ENCODE results near the gene OLIG1.

Gene OLIG1

DNA sequence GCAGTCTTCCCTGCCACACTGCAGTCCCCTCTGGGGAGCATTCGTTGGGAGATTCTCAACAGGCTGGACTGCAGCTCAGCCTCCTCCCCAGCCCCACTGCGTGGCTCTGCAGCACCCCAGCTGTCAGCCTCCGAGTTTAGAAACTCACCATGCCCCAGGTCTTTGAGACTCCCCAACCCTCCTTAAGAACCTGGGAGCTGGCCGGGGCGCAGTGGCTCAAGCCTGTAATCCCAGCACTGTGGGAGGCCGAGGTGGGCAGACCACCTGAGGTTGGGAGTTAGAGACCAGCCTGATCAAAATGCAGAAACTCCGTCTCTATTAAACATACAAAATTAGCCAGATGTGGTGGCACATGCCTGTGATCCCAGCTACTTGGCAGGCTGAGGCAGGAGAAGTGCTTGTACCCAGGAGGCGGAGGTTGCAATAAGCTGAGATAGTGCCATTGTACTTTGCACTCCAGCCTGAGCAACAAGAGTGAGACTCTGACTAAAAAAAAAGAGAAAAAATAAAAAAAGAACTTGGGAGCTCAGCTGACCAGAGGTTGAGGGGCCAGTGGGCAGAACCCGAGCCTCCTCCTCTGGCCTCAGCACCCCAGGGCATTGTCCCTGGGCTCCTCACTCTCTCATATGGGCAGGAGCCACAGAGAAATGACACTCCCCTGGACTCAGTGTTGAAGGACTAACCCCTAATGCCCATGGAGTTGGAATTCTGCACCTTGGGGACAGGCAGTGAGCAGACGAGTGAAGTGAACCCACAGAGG lies 38.6 kb upstream of the OLIG1 start:
- no peak for DNase-seq (ENCODE audit: low read depth in 1 of 2, low spot score in 1 of 2)

DNA sequence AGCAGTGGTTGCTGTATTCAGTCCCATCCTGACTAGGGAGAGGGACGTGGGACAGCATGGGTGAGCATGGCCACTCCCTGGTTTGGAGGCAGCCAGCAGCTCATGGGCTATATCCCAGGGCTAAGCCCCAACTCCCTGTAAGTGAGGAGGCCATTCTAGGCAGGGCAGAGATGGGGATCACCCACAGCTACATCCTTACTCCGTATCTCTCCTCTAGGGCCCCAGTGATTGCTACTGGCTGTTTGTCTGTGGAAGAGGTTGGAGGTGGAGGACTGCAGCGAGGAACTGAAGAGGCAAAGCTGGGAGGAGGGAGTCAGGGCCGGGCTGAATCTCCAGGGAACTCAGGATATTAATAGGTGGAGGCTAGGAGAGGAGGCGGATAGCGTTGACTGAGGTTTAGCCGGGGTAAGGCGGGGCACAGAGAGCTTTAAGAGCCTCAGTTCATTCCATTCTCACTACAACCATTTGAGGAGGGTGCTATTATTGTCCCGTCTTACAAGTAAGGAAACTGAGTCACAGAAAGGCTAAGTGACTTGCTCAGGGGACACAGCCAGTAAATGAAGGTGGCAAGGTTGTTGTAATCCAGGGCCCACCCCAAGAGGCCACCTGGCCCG lies 37.4 kb upstream of the OLIG1 start:
- no peak for DNase-seq (ENCODE audit: low read depth in 1 of 2, low spot score in 1 of 2)

GRCh38 chr21:33033094-33033951 lies 36.6 kb upstream of the OLIG1 start:
- no peak for DNase-seq (ENCODE audit: low read depth in 1 of 2, low spot score in 1 of 2)

- DNase-seq (ENCODE audit: low read depth in 1 of 2, low spot score in 1 of 2) = no peak
Measured at GRCh38 chr21:33033961-33034413, 36.0 kb upstream of the OLIG1 start.

- DNase-seq (ENCODE audit: low read depth in 1 of 2, low spot score in 1 of 2) = no peak
Measured at GRCh38 chr21:33035147-33035546, 34.8 kb upstream of the OLIG1 start.

GRCh38 chr21:33036430-33037162 lies 33.3 kb upstream of the OLIG1 start:
- DNase-seq (ENCODE audit: low read depth in 1 of 2, low spot score in 1 of 2) = no peak

GRCh38 chr21:33037501-33037900 lies 32.4 kb upstream of the OLIG1 start:
- no peak for DNase-seq (ENCODE audit: low read depth in 1 of 2, low spot score in 1 of 2)

DNA sequence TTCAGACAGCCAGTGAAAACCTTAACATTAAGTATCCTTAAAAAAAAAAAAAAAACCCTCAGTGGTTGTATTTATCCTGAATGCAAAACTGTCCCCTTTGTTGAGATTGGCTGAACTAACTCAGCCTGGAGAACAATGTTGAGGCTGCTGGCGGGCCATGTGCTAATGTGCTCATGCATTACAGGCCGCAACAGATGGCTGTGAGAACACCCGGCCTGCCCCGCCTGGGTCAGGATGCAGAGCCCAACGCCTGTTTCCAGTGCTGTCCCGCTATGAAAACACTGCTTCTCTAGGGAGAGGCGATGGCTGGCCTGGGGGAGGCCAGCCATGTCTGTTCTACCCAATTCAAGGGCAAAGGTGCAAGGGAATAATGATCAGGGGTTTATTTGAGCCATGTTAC lies 30.4 kb upstream of the OLIG1 start:
- DNase-seq (ENCODE audit: low read depth in 1 of 2, low spot score in 1 of 2) = no peak

GRCh38 chr21:33040215-33040614 lies 29.7 kb upstream of the OLIG1 start:
- no peak for DNase-seq (ENCODE audit: low read depth in 1 of 2, low spot score in 1 of 2)

DNA sequence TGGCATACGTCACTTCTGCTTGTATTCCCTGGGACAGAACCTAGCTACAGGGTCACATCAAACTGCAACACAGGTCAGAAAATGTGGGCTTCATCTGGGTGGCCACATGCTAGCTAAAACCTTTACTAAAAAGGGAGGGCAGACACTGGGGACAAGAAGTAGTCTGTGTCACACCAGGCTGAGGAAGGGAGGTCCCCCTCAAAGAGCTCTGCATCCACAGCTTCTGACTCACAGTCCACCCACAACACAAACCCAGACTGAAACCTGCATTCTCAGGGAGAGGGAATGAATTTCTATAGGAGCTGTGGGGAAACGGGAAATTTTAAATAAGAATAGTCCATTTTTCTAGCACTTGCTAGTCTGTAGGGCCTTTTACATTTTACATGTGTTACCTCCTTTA lies 28.0 kb upstream of the OLIG1 start:
- DNase-seq (ENCODE audit: low read depth in 1 of 2, low spot score in 1 of 2) = no peak

GRCh38 chr21:33042812-33043211 lies 27.1 kb upstream of the OLIG1 start:
- no peak for DNase-seq (ENCODE audit: low read depth in 1 of 2, low spot score in 1 of 2)

DNA sequence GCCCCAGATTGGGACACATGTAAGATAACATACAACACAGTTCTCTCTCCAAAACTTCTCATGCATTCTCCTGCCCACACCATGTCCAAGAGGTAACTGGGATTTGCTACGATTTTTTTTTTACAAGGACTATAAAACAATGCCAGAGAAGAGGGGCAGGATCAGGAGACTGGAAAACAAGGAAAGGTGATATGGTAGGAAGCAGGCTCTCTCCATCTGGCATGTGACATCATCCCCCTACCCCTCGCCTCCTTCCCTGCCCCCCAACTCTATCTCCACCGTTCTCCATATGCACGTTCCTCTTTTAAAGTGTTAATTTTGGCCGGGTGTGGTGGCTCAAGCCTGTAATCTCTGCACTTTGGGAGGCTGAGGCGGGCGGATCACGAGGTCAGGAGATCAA lies 23.5 kb upstream of the OLIG1 start:
- DNase-seq (ENCODE audit: low read depth in 1 of 2, low spot score in 1 of 2) = no peak

GRCh38 chr21:33047231-33047630 lies 22.7 kb upstream of the OLIG1 start:
- DNase-seq (ENCODE audit: low read depth in 1 of 2, low spot score in 1 of 2) = no peak

- DNase-seq (ENCODE audit: low read depth in 1 of 2, low spot score in 1 of 2) = no peak
Measured at GRCh38 chr21:33051925-33052324, 18.0 kb upstream of the OLIG1 start.

DNA sequence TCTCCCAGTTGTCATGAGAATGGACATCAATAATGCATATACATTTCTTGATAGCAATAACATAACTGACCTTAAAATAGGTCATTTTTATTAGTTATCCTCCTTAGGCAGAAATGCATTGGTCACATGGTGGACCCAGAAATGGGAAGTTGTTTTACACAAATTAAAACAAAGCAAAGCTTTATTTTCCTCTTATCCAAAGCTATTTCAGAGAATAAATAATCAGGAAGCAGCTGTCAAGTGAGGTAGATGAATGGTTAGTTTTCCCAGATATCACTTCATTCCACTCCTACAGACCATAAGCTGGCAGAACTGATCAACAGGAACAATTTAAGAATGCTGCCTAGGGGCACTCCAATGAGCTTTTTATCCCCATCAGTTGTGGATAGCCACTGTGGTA lies 16.0 kb upstream of the OLIG1 start:
- DNase-seq (ENCODE audit: low read depth in 1 of 2, low spot score in 1 of 2) = no peak

GRCh38 chr21:33055991-33056390 lies 13.9 kb upstream of the OLIG1 start:
- no peak for DNase-seq (ENCODE audit: low read depth in 1 of 2, low spot score in 1 of 2)

DNA sequence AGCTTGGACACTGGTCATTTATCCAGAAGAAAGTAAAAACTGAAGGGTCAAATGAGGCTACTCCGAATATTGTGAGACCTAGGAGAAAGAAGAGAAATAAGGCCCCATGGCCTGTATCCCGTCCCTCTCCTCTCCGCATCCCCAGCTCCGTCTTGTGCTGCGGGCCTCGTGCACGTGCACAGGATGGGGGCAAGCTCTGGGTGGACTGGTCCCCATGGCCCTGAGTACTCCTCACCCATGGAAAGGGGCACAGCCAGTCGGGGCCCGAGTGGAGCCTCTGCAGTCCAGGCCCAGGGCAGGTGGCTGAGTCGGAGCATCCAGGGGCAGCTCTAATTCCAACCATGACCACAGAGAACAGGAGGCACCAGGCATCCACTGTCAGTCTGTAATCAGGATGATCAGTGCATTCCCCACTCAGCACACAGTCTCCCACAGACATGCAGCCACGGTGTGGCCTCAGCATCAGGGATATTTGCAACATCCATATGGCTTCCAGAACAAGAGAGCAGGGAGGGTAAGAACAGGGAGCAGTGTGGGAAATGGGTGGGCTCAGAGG lies 12.5 kb upstream of the OLIG1 start:
- DNase-seq (ENCODE audit: low read depth in 1 of 2, low spot score in 1 of 2) = no peak

- no peak for DNase-seq (ENCODE audit: low read depth in 1 of 2, low spot score in 1 of 2)
Measured at GRCh38 chr21:33058527-33058926, 11.4 kb upstream of the OLIG1 start.

DNA sequence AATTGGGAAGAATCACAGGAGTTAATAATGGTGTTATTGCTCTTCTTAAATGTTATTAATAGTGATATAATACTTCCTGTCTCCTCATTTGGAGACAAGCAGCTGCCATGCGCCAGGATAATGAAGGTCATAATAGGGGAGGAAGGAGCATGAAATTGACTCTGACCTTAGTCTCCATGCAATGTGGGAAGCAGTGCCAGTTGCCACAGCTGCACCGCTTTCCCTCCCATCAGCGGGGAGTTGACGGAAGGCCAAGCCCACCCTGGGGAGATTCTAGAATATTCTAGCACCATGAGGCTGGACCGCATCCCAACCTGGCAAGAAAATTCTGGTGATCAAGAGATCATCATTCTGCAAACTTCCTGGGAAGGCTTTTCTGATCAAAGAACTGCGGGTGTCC lies 11.0 kb upstream of the OLIG1 start:
- DNase-seq (ENCODE audit: low read depth in 1 of 2, low spot score in 1 of 2) = no peak

- DNase-seq (ENCODE audit: low read depth in 1 of 2, low spot score in 1 of 2) = no peak
Measured at GRCh38 chr21:33059380-33059841, 10.5 kb upstream of the OLIG1 start.

GRCh38 chr21:33061233-33061632 lies 8.7 kb upstream of the OLIG1 start:
- no peak for DNase-seq (ENCODE audit: low read depth in 1 of 2, low spot score in 1 of 2)
